HG02938 (cell line): ENCODE data around the gene GOLGA2.
"Not testable (repeated sequence)": the region's sequence is repeated elsewhere in the genome, so short reads cannot be mapped to it uniquely, and the experiment has no call there.

ENCODE experiments used
- ATAC-seq: cut with Tn5 transposase; IDR thresholded peaks from one replicate; pipeline ENCODE4 v1.9.1; 2021; ENCODE audit warnings: mild to moderate bottlenecking, moderate library complexity; ENCODE audit not compliant: unreplicated experiment

The GOLGA2 gene

GRCh38 chr9:128243215-128244018 is 32.4 kb downstream of the GOLGA2 start:
- ATAC-seq = no peak

- no peak for ATAC-seq
Measured at GRCh38 chr9:128242828-128243214, 33.0 kb downstream of the GOLGA2 start.

- ATAC-seq = no peak
Measured at GRCh38 chr9:128242124-128242523, 33.7 kb downstream of the GOLGA2 start.

GRCh38 chr9:128233817-128234406 is 41.9 kb downstream of the GOLGA2 start:
- no peak for ATAC-seq

- ATAC-seq = no peak
Measured at GRCh38 chr9:128232528-128233428, 43.0 kb downstream of the GOLGA2 start.

GRCh38 chr9:128231638-128232527 is 43.9 kb downstream of the GOLGA2 start:
- ATAC-seq = no peak

- not testable (repeated sequence) for ATAC-seq
Measured at GRCh38 chr9:128230897-128231296, 44.9 kb downstream of the GOLGA2 start.

GRCh38 chr9:128226412-128226801 is 49.4 kb downstream of the GOLGA2 start:
- ATAC-seq = no peak

GRCh38 chr9:128225770-128226411 is 49.9 kb downstream of the GOLGA2 start:
- ATAC-seq = no peak

GRCh38 chr9:128224877-128225276 is 50.9 kb downstream of the GOLGA2 start:
- ATAC-seq = no peak

GRCh38 chr9:128222880-128223670 is 52.7 kb downstream of the GOLGA2 start:
- no peak for ATAC-seq

GRCh38 chr9:128222026-128222425 is 53.8 kb downstream of the GOLGA2 start:
- no peak for ATAC-seq

- no peak for ATAC-seq
Measured at GRCh38 chr9:128219831-128220230, 56.0 kb downstream of the GOLGA2 start.

- ATAC-seq = peak; percentile 90
Measured at GRCh38 chr9:128218518-128219389, 57.1 kb downstream of the GOLGA2 start.

- no peak for ATAC-seq
Measured at GRCh38 chr9:128218172-128218517, 57.7 kb downstream of the GOLGA2 start.

- no peak for ATAC-seq
Measured at GRCh38 chr9:128216781-128217553, 58.8 kb downstream of the GOLGA2 start.
